HG03342 (cell line): ENCODE results near the gene RFX7.
A peak's percentile ranks its signal among the peaks of the same experiment; 100 is the strongest.
"Not testable (repeated sequence)": the region's sequence is repeated elsewhere in the genome, so short reads cannot be mapped to it uniquely, and the experiment has no call there.

ENCODE experiments used
- ATAC-seq: cut with Tn5 transposase; IDR thresholded peaks from one replicate; pipeline ENCODE4 v1.9.1; 2021; ENCODE audit warnings: mild to moderate bottlenecking, moderate library complexity; ENCODE audit not compliant: unreplicated experiment

RFX7 gene

GRCh38 chr15:56207711-56208110 is 36.0 kb downstream of the RFX7 start:
- no peak for ATAC-seq

GRCh38 chr15:56207092-56207491 is 36.6 kb downstream of the RFX7 start:
- ATAC-seq: peak; percentile 69

- no peak for ATAC-seq
Measured at GRCh38 chr15:56205061-56205876, 38.4 kb downstream of the RFX7 start.

- ATAC-seq: not testable (repeated sequence)
Measured at GRCh38 chr15:56203312-56203922, 40.3 kb downstream of the RFX7 start.

- ATAC-seq: no peak
Measured at GRCh38 chr15:56202701-56203100, 41.0 kb downstream of the RFX7 start.

GRCh38 chr15:56199038-56199437 is 44.6 kb downstream of the RFX7 start:
- ATAC-seq: no peak

GRCh38 chr15:56194035-56194434 is 49.6 kb downstream of the RFX7 start:
- no peak for ATAC-seq

- no peak for ATAC-seq
Measured at GRCh38 chr15:56192659-56193442, 50.8 kb downstream of the RFX7 start.

- no peak for ATAC-seq
Measured at GRCh38 chr15:56187665-56188064, 56.0 kb downstream of the RFX7 start.

- no peak for ATAC-seq
Measured at GRCh38 chr15:56185980-56186379, 57.7 kb downstream of the RFX7 start.

- no peak for ATAC-seq
Measured at GRCh38 chr15:56184516-56184915, 59.2 kb downstream of the RFX7 start.

- no peak for ATAC-seq
Measured at GRCh38 chr15:56180851-56181250, 62.8 kb downstream of the RFX7 start.

- no peak for ATAC-seq
Measured at GRCh38 chr15:56176996-56177395, 66.7 kb downstream of the RFX7 start.

- ATAC-seq: no peak
Measured at GRCh38 chr15:56175788-56176187, 67.9 kb downstream of the RFX7 start.

- no peak for ATAC-seq
Measured at GRCh38 chr15:56174649-56175048, 69.0 kb downstream of the RFX7 start.

GRCh38 chr15:56168394-56168793 is 75.3 kb downstream of the RFX7 start:
- ATAC-seq: no peak

- no peak for ATAC-seq
Measured at GRCh38 chr15:56165234-56165633, 78.4 kb downstream of the RFX7 start.

- no peak for ATAC-seq
Measured at GRCh38 chr15:56160966-56161365, 82.7 kb downstream of the RFX7 start.

GRCh38 chr15:56156877-56157276 is 86.8 kb downstream of the RFX7 start:
- no peak for ATAC-seq

- not testable (repeated sequence) for ATAC-seq
Measured at GRCh38 chr15:56155278-56155677, 88.4 kb downstream of the RFX7 start.

- ATAC-seq: not testable (repeated sequence)
Measured at GRCh38 chr15:56154768-56155167, 88.9 kb downstream of the RFX7 start.

- no peak for ATAC-seq
Measured at GRCh38 chr15:56150204-56150603, 93.5 kb downstream of the RFX7 start.
